GM19324 (cell line): ENCODE data around the gene KLHL3.

Experiments used
- ATAC-seq: cut with Tn5 transposase; IDR thresholded peaks from one replicate; pipeline ENCODE4 v1.9.1; 2021; ENCODE audit warnings: mild to moderate bottlenecking, moderate library complexity; ENCODE audit not compliant: unreplicated experiment, low FRiP score

Gene KLHL3

GRCh38 chr5:137750436-137750835 is 14.5 kb upstream of the KLHL3 start:
- no peak for ATAC-seq

- ATAC-seq = no peak
These were observed 12.0 kb upstream of the KLHL3 start for GRCh38 chr5:137747848-137748247.

- ATAC-seq = no peak
These were observed 7.2 kb upstream of the KLHL3 start for GRCh38 chr5:137743031-137743640.

- no peak for ATAC-seq
These were observed 5.8 kb upstream of the KLHL3 start for GRCh38 chr5:137741718-137742117.

GRCh38 chr5:137739737-137740136 is 3.8 kb upstream of the KLHL3 start:
- no peak for ATAC-seq

GRCh38 chr5:137738947-137739346 is 3.1 kb upstream of the KLHL3 start:
- no peak for ATAC-seq

GRCh38 chr5:137737349-137738131 is 1.7 kb upstream of the KLHL3 start:
- ATAC-seq = no peak

GRCh38 chr5:137736496-137736895 is 607 bp upstream of the KLHL3 start:
- ATAC-seq = no peak

- no peak for ATAC-seq
These were observed 831 bp downstream of the KLHL3 start for GRCh38 chr5:137734962-137735554.

GRCh38 chr5:137734331-137734730 is 1.6 kb downstream of the KLHL3 start:
- no peak for ATAC-seq

GRCh38 chr5:137733922-137734321 is 2.0 kb downstream of the KLHL3 start:
- ATAC-seq = no peak

- no peak for ATAC-seq
These were observed 2.9 kb downstream of the KLHL3 start for GRCh38 chr5:137733006-137733405.

GRCh38 chr5:137731176-137731575 is 4.7 kb downstream of the KLHL3 start:
- no peak for ATAC-seq

GRCh38 chr5:137730336-137730735 is 5.6 kb downstream of the KLHL3 start:
- no peak for ATAC-seq

GRCh38 chr5:137728048-137728447 is 7.8 kb downstream of the KLHL3 start:
- ATAC-seq = no peak

- ATAC-seq = no peak
These were observed 8.3 kb downstream of the KLHL3 start for GRCh38 chr5:137727623-137728022.

GRCh38 chr5:137724251-137724650 is 11.6 kb downstream of the KLHL3 start:
- ATAC-seq = no peak

- no peak for ATAC-seq
These were observed 17.3 kb downstream of the KLHL3 start for GRCh38 chr5:137718611-137719010.

- no peak for ATAC-seq
These were observed 19.6 kb downstream of the KLHL3 start for GRCh38 chr5:137716337-137716736.

GRCh38 chr5:137715456-137715855 is 20.4 kb downstream of the KLHL3 start:
- no peak for ATAC-seq

GRCh38 chr5:137714946-137715345 is 20.9 kb downstream of the KLHL3 start:
- ATAC-seq = no peak

- ATAC-seq = no peak
These were observed 21.4 kb downstream of the KLHL3 start for GRCh38 chr5:137714494-137714893.
